Neutrophil (primary cell): Measurements from ENCODE around the gene USP48.

Source experiments
- H3K27ac ChIP-seq: fragments of 200-600 bp; sonication (generic); 2 replicates; pipeline ENCODE4 v1.5.1; 2016; ENCODE audit warnings: mild to moderate bottlenecking, moderate library complexity
- H3K27me3 ChIP-seq: fragments of 200-600 bp; sonication (generic); 2 replicates; pipeline ENCODE4 v1.6.0; 2016; ENCODE audit warnings: mild to moderate bottlenecking
- H3K36me3 ChIP-seq: fragments of 200-600 bp; sonication (generic); 2 replicates; pipeline ENCODE4 v1.5.1; 2017
- H3K4me1 ChIP-seq, 2 experiments: fragments of 200-600 bp in 1 of 2; sonication (generic) in 1 of 2; 1 replicate in 1 of 2; 2 replicates in 1 of 2; pipeline versions ENCODE4 v1.5.1 to v1.6.1; 2013 to 2016; ENCODE audit warnings: low read depth in 1 of 2, low read length in 1 of 2, mild to moderate bottlenecking in 1 of 2, moderate library complexity in 1 of 2; ENCODE audit not compliant: control insufficient read depth in 1 of 2, insufficient read depth in 1 of 2
- H3K4me3 ChIP-seq, 2 experiments: fragments of 200-600 bp in 1 of 2; sonication (generic) in 1 of 2; 1 replicate in 1 of 2; 2 replicates in 1 of 2; pipeline ENCODE4 v1.5.1; 2013 to 2016; ENCODE audit warnings: low read depth in 1 of 2, low read length in 1 of 2, mild to moderate bottlenecking in 1 of 2, moderate library complexity in 1 of 2
- H3K9me3 ChIP-seq: fragments of 200-600 bp; sonication (generic); 2 replicates; pipeline ENCODE4 v1.5.1; 2016
- CTCF ChIP-seq: fragments of 200-600 bp; sonication (generic); IDR thresholded peaks from 2 replicates; pipeline ENCODE4 v1.5.1; 2016; ENCODE audit warnings: antibody characterized with exemption

USP48 gene

GRCh38 chr1:21704145-21704544 is 78.8 kb downstream of the USP48 start:
- Histone ChIP-seq H3K4me1 (peaks cover 8 to 13% of the 10 kb centered on the region in 2 experiments), H3K36me3 (peaks cover 79% of the 10 kb centered on the region), H3K27me3 (no peaks in the 10 kb centered on the region), H3K9me3 (no peaks in the 10 kb centered on the region), H3K27ac (no peak overlapping the region), H3K4me3 (no peak overlapping the region)
- no peak for TF ChIP-seq CTCF

GRCh38 chr1:21703318-21703963 is 79.5 kb downstream of the USP48 start:
- Histone ChIP-seq H3K36me3 (peaks cover 82% of the 10 kb centered on the region), H3K27me3 (no peaks in the 10 kb centered on the region), H3K27ac (no peak overlapping the region), H3K9me3 (no peaks in the 10 kb centered on the region), H3K4me1 (peaks cover 8 to 13% of the 10 kb centered on the region in 2 experiments), H3K4me3 (no peak overlapping the region)
- TF ChIP-seq CTCF, result no peak

- H3K36me3 ChIP-seq, result peaks cover 75% of the 10 kb centered on the region
Measured at GRCh38 chr1:21702780-21703179, 80.2 kb downstream of the USP48 start.

GRCh38 chr1:21701401-21701800 is 81.5 kb downstream of the USP48 start:
- Histone ChIP-seq H3K4me1 (peaks cover 5 to 6% of the 10 kb centered on the region in 2 experiments), H3K4me3 (no peak overlapping the region), H3K27me3 (no peaks in the 10 kb centered on the region), H3K9me3 (no peaks in the 10 kb centered on the region), H3K27ac (no peak overlapping the region), H3K36me3 (peaks cover 76% of the 10 kb centered on the region)
- no peak for TF ChIP-seq CTCF

More at GRCh38 chr1:21702780-21703179, 80.2 kb downstream of the USP48 start:
- Histone ChIP-seq H3K27ac (no peak overlapping the region), H3K27me3 (no peaks in the 10 kb centered on the region), H3K9me3 (no peaks in the 10 kb centered on the region), H3K4me1 (peaks cover 8 to 13% of the 10 kb centered on the region in 2 experiments), H3K4me3 (no peak overlapping the region)
- TF ChIP-seq CTCF, result no peak

- Histone ChIP-seq H3K27ac (no peak overlapping the region), H3K27me3 (no peaks in the 10 kb centered on the region), H3K4me1 (no peaks in the 10 kb centered on the region), H3K4me3 (no peak overlapping the region), H3K9me3 (no peaks in the 10 kb centered on the region), H3K36me3 (peaks cover 79% of the 10 kb centered on the region)
- TF ChIP-seq CTCF, result no peak
Measured at GRCh38 chr1:21700094-21700493, 82.9 kb downstream of the USP48 start.
